Measurements from ENCODE around the gene CARD18.

CARD18 gene
- total RNA-seq = 0 to 1.8 (median 0) reads per million in 17 experiments

- DNase-seq = no peak
These were observed at the start of gene CARD18 for GRCh38 chr11:105139669-105140068. Gene CARD18, minus strand, starts transcription at chr11:105139769. Its CDS starts 43 bp downstream, at chr11:105139726.

GRCh38 chr11:105183987-105184386 is 44.4 kb upstream of the CARD18 start:
- DNase-seq = peak in 3 of 4 experiments; percentile 4 to 53 (median 20)

- DNase-seq = no peak
These were observed 43.9 kb upstream of the CARD18 start for GRCh38 chr11:105183426-105183825.

- DNase-seq = peak; percentile 65 to 94 (median 80)
These were observed 42.0 kb upstream of the CARD18 start for GRCh38 chr11:105181521-105181920.

- DNase-seq = peak; percentile 59 to 91 (median 76)
These were observed 41.5 kb upstream of the CARD18 start for GRCh38 chr11:105181100-105181499.

- no peak for DNase-seq
These were observed 40.1 kb upstream of the CARD18 start for GRCh38 chr11:105179542-105180278.

- DNase-seq = no peak
These were observed 38.1 kb upstream of the CARD18 start for GRCh38 chr11:105177658-105178057.

- DNase-seq = no peak
These were observed 28.9 kb upstream of the CARD18 start for GRCh38 chr11:105168457-105168856.

- DNase-seq = no peak
These were observed 27.7 kb upstream of the CARD18 start for GRCh38 chr11:105167244-105167643.

GRCh38 chr11:105164208-105164607 is 24.6 kb upstream of the CARD18 start:
- no peak for DNase-seq

- peak in 2 of 4 experiments; percentile 52 for DNase-seq
These were observed 22.9 kb upstream of the CARD18 start for GRCh38 chr11:105162506-105162905.

GRCh38 chr11:105158436-105158835 is 18.9 kb upstream of the CARD18 start:
- DNase-seq = peak; percentile 26 to 74 (median 66)

GRCh38 chr11:105156720-105157119 is 17.2 kb upstream of the CARD18 start:
- DNase-seq = no peak

GRCh38 chr11:105156231-105156630 is 16.7 kb upstream of the CARD18 start:
- no peak for DNase-seq

- no peak for DNase-seq
These were observed 16.1 kb upstream of the CARD18 start for GRCh38 chr11:105155679-105156078.

- DNase-seq = no peak
These were observed 13.8 kb upstream of the CARD18 start for GRCh38 chr11:105153392-105153791.

GRCh38 chr11:105152560-105152959 is 13.0 kb upstream of the CARD18 start:
- DNase-seq = peak in 1 of 4 experiments; percentile 41

GRCh38 chr11:105152021-105152512 is 12.5 kb upstream of the CARD18 start:
- peak in 2 of 4 experiments; percentile 48 to 55 for DNase-seq

GRCh38 chr11:105149477-105149876 is 9.9 kb upstream of the CARD18 start:
- DNase-seq = no peak

- no peak for DNase-seq
These were observed 8.7 kb upstream of the CARD18 start for GRCh38 chr11:105148241-105148640.

GRCh38 chr11:105144887-105145286 is 5.3 kb upstream of the CARD18 start:
- DNase-seq = no peak

- no peak for DNase-seq
These were observed 2.6 kb upstream of the CARD18 start for GRCh38 chr11:105142167-105142566.

GRCh38 chr11:105137286-105137685 is 2.3 kb downstream of the CARD18 start:
- no peak for DNase-seq

GRCh38 chr11:105135883-105136282 is 3.7 kb downstream of the CARD18 start:
- DNase-seq = no peak
